Erythroblast (primary cell): ENCODE results near the gene ANKRD23.

Source experiments
- GATA1 ChIP-seq: IDR thresholded peaks from 2 replicates; pipeline ENCODE4 v1.6.1; 2011; ENCODE audit warnings: low read depth, mild to moderate bottlenecking, control low read depth, low read length, moderate library complexity
- POLR2A ChIP-seq: IDR thresholded peaks from 2 replicates; pipeline ENCODE4 v1.6.1; 2011; ENCODE audit warnings: mild to moderate bottlenecking, low read length

GRCh38 chr2:96877631-96878092, 33.8 kb upstream of the ANKRD23 start:
- TF ChIP-seq POLR2A: no peak
- no peak for TF ChIP-seq GATA1
